ENCODE data around the gene CNTNAP2.

DNA sequence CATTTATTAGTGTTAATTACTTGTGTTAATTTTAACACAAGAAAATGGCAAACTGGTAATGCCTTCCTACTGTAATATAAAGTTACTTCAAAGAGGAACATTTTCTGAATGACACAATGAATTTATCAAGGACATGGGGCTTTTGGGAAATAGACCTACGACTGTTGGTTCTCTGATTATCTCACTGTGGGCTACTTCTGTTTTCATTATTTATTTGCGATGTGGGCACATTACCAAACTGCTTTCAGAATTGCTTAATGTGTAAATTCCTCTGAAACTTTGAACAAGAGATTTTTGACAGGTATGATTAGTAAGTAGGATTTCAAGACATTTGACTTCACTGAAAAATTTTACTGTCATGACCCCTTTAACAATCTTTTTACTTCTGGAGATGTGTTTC is 535.6 kb downstream of the CNTNAP2 start:
- TF ChIP-seq, protein P1, sequence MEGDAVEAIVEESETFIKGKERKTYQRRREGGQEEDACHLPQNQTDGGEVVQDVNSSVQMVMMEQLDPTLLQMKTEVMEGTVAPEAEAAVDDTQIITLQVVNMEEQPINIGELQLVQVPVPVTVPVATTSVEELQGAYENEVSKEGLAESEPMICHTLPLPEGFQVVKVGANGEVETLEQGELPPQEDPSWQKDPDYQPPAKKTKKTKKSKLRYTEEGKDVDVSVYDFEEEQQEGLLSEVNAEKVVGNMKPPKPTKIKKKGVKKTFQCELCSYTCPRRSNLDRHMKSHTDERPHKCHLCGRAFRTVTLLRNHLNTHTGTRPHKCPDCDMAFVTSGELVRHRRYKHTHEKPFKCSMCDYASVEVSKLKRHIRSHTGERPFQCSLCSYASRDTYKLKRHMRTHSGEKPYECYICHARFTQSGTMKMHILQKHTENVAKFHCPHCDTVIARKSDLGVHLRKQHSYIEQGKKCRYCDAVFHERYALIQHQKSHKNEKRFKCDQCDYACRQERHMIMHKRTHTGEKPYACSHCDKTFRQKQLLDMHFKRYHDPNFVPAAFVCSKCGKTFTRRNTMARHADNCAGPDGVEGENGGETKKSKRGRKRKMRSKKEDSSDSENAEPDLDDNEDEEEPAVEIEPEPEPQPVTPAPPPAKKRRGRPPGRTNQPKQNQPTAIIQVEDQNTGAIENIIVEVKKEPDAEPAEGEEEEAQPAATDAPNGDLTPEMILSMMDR (IDR thresholded peaks at IDR 0.05): no peak
- no peak for TF ChIP-seq POLR2A (IDR thresholded peaks at IDR 0.05)

Data from testis (tissue), 2 donors.